H1 (cell line): ENCODE results near the gene COPS2. TPM values are rescaled to one million over a fixed set of nuclear protein-coding genes. Genes with fewer than 3 reads are reported as not detected.

Experiments used
- CTCF ChIA-PET: fragments of 300-600 bp; sonication (Branson Sonifier 250); formaldehyde crosslinking; loops from one replicate; lab custom pipeline; 2021; ENCODE audit not compliant: partially characterized antibody; lab: Charles Lee
- POLR2A ChIA-PET: fragments of 300-600 bp; sonication (Branson Sonifier 250); formaldehyde crosslinking; loops from one replicate; lab custom pipeline; 2021; ENCODE audit warnings: inconsistent platforms; ENCODE audit not compliant: partially characterized antibody; lab: Charles Lee
- DNase-seq, 2 experiments: peaks; one replicate each; pipeline versions ENCODE4 v3.0.0 to v3.0.0-alpha.2; 2010 to 2022; ENCODE audit warnings: low spot score in 2 of 2, low read depth in 1 of 2, mixed read lengths in 1 of 2
- FAIRE-seq: peaks from 2 replicates; lab custom pipeline; 2011; peaks lifted over from hg19 to GRCh38; lab: Jason Lieb, UNC
- H2AFZ ChIP-seq: 2 replicates; pipeline ENCODE4 v1.8.1; 2012; ENCODE audit warnings: low read length, inconsistent platforms
- H2AK5ac ChIP-seq: 2 replicates; pipeline ENCODE4 v1.6.1; 2013; ENCODE audit warnings: low read depth, low read length
- H2BK120ac ChIP-seq: replicated peaks from 2 replicates; pipeline ENCODE3; 2013; ENCODE audit warnings: low read depth, low read length, inconsistent platforms
- H2BK12ac ChIP-seq: 2 replicates; pipeline ENCODE4 v1.6.1; 2013; ENCODE audit warnings: low read depth, low read length
- H2BK15ac ChIP-seq: 2 replicates; pipeline ENCODE4 v1.6.1; 2013; ENCODE audit warnings: low read length
- H2BK20ac ChIP-seq: 2 replicates; pipeline ENCODE4 v1.6.1; 2013; ENCODE audit warnings: low read length
- H2BK5ac ChIP-seq: 2 replicates; pipeline ENCODE4 v1.6.1; 2013; ENCODE audit warnings: low read depth, low read length
- H3K14ac ChIP-seq: 2 replicates; pipeline ENCODE4 v1.6.1; 2013; ENCODE audit warnings: inconsistent platforms; ENCODE audit not compliant: insufficient read length
- H3K18ac ChIP-seq: 2 replicates; pipeline ENCODE4 v1.6.1; 2013; ENCODE audit warnings: low read length; ENCODE audit errors: extremely low read depth
- H3K23ac ChIP-seq: 2 replicates; pipeline ENCODE4 v1.6.1; 2013; ENCODE audit warnings: inconsistent platforms; ENCODE audit not compliant: insufficient read length
- H3K23me2 ChIP-seq: 2 replicates; pipeline ENCODE4 v1.6.1; 2013; ENCODE audit warnings: low read depth, low read length
- H3K27ac ChIP-seq: 2 replicates; pipeline ENCODE4 v1.6.1; 2011; ENCODE audit warnings: low read depth, low read length, inconsistent platforms
- H3K27me3 ChIP-seq, 4 experiments: replicated peaks in 1 of 4; 1 replicate in 1 of 4; 2 replicates in 3 of 4; pipeline versions ENCODE4 v1.6.1 to v1.8.1; 2011 to 2013; ENCODE audit warnings: low read length in 3 of 4, mild to moderate bottlenecking in 3 of 4, inconsistent platforms in 2 of 4, mixed read lengths in 2 of 4, moderate library complexity in 1 of 4; ENCODE audit not compliant: control insufficient read depth in 3 of 4, insufficient read depth in 3 of 4; ENCODE audit errors: extremely low read depth in 1 of 4
- H3K36me3 ChIP-seq, 4 experiments: 2 replicates each; pipeline versions ENCODE4 v1.6.1 to v1.8.1; 2011 to 2013; ENCODE audit warnings: mild to moderate bottlenecking in 4 of 4, low read length in 3 of 4, moderate library complexity in 2 of 4, control low read depth in 1 of 4, inconsistent platforms in 1 of 4; ENCODE audit not compliant: insufficient read depth in 4 of 4, control insufficient read depth in 2 of 4
- H3K4ac ChIP-seq: replicated peaks from 2 replicates; pipeline ENCODE3; 2013; ENCODE audit warnings: low read length, low read depth, mixed read lengths, inconsistent platforms; ENCODE audit not compliant: insufficient read length
- H3K4me1 ChIP-seq, 4 experiments: replicated peaks in 1 of 4; 1 replicate in 1 of 4; 2 replicates in 3 of 4; pipeline versions ENCODE4 v1.6.1 to v1.8.1; 2011 to 2013; ENCODE audit warnings: low read length in 3 of 4, inconsistent platforms in 2 of 4, mixed read lengths in 1 of 4; ENCODE audit not compliant: insufficient read depth in 4 of 4, control insufficient read depth in 3 of 4
- H3K4me2 ChIP-seq, 2 experiments: 2 replicates each; pipeline versions ENCODE4 v1.6.1 to v1.8.1; 2011 to 2013; ENCODE audit warnings: low read depth in 2 of 2, low read length in 2 of 2, control low read depth in 1 of 2, inconsistent platforms in 1 of 2, mild to moderate bottlenecking in 1 of 2; ENCODE audit not compliant: insufficient read depth in 1 of 2
- H3K4me3 ChIP-seq, 4 experiments: fragments of 200-600, 300-600 bp in 1 of 4; sonication (generic), shearing (Covaris generic), sonication (Bioruptor Twin) in 1 of 4; 2 replicates each; pipeline versions ENCODE4 v1.5.1 to v1.8.1; 2011 to 2016; ENCODE audit warnings: low read length in 4 of 4, low read depth in 3 of 4, control low read depth in 2 of 4, inconsistent platforms in 2 of 4, mild to moderate bottlenecking in 2 of 4, mixed read lengths in 1 of 4, moderate library complexity in 1 of 4; ENCODE audit not compliant: insufficient read depth in 2 of 4; ENCODE audit errors: extremely low read depth in 1 of 4
- H3K56ac ChIP-seq: replicated peaks from 2 replicates; pipeline ENCODE3; 2013; ENCODE audit warnings: low read depth, mild to moderate bottlenecking, mixed read lengths, low read length, inconsistent platforms; ENCODE audit not compliant: insufficient read length
- H3K79me1 ChIP-seq: 2 replicates; pipeline ENCODE4 v1.6.1; 2013; ENCODE audit warnings: low read depth, low read length, control low read depth
- H3K79me2 ChIP-seq, 2 experiments: 2 replicates each; pipeline versions ENCODE4 v1.6.1 to v1.8.1; 2012 to 2013; ENCODE audit warnings: low read length in 2 of 2, mild to moderate bottlenecking in 2 of 2, inconsistent platforms in 1 of 2; ENCODE audit not compliant: insufficient read depth in 2 of 2, control insufficient read depth in 1 of 2
- H3K9ac ChIP-seq, 4 experiments: replicated peaks in 1 of 4; 1 replicate in 1 of 4; 2 replicates in 3 of 4; pipeline versions ENCODE4 v1.6.1 to v1.8.1; 2011 to 2013; ENCODE audit warnings: low read depth in 3 of 4, low read length in 3 of 4, control low read depth in 2 of 4, mild to moderate bottlenecking in 2 of 4, moderate library complexity in 2 of 4, inconsistent platforms in 1 of 4; ENCODE audit errors: extremely low read depth in 1 of 4
- H3K9me3 ChIP-seq, 2 experiments: 2 replicates each; pipeline versions ENCODE4 v1.6.1 to v1.8.1; 2012 to 2013; ENCODE audit warnings: mild to moderate bottlenecking in 2 of 2, moderate library complexity in 2 of 2, control low read depth in 1 of 2, inconsistent platforms in 1 of 2, low read depth in 1 of 2, low read length in 1 of 2, mixed read lengths in 1 of 2; ENCODE audit not compliant: insufficient read depth in 2 of 2
- H4K20me1 ChIP-seq, 2 experiments: replicated peaks in 1 of 2; 2 replicates each; pipeline versions ENCODE3 to v1.8.1; 2011 to 2013; ENCODE audit warnings: inconsistent platforms in 2 of 2, low read length in 2 of 2, mild to moderate bottlenecking in 1 of 2; ENCODE audit not compliant: insufficient read depth in 2 of 2, control insufficient read depth in 1 of 2
- H4K5ac ChIP-seq: 2 replicates; pipeline ENCODE4 v1.6.1; 2013; ENCODE audit warnings: low read length, low read depth, mixed read lengths, inconsistent platforms; ENCODE audit not compliant: insufficient read length
- H4K8ac ChIP-seq: 2 replicates; pipeline ENCODE4 v1.8.0; 2013; ENCODE audit warnings: mild to moderate bottlenecking, moderate library complexity, low read length, inconsistent platforms; ENCODE audit not compliant: insufficient read depth; ENCODE audit errors: extremely low read depth
- H4K91ac ChIP-seq: replicated peaks from 2 replicates; pipeline ENCODE3; 2013; ENCODE audit warnings: low read length, mixed read lengths, inconsistent platforms; ENCODE audit not compliant: insufficient read length
- CEBPB ChIP-seq: IDR thresholded peaks from 2 replicates; pipeline ENCODE4 v1.6.1; 2012; ENCODE audit warnings: low read depth, low read length
- CTBP2 ChIP-seq: IDR thresholded peaks from 2 replicates; pipeline ENCODE4 v1.7.0; 2011; ENCODE audit warnings: borderline replicate concordance, mild to moderate bottlenecking, moderate library complexity, mixed read lengths, low read length; ENCODE audit not compliant: insufficient read depth, insufficient read length
- CTCF ChIP-seq, 3 experiments: IDR thresholded peaks; 1 replicate in 2 of 3; 2 replicates in 1 of 3; pipeline versions ENCODE4 v1.5.1 to v1.6.1; 2011; ENCODE audit warnings: low read length in 3 of 3, mild to moderate bottlenecking in 3 of 3, inconsistent platforms in 2 of 3, low read depth in 1 of 3, moderate library complexity in 1 of 3; ENCODE audit not compliant: insufficient read depth in 1 of 3; ENCODE audit errors: control extremely low read depth in 1 of 3
- EGR1 ChIP-seq: IDR thresholded peaks from 2 replicates; pipeline ENCODE4 v1.6.1; 2011; ENCODE audit warnings: low read depth, low read length, borderline replicate concordance
- FOSL1 ChIP-seq: IDR thresholded peaks from 2 replicates; pipeline ENCODE4 v1.6.1; 2011; ENCODE audit warnings: mild to moderate bottlenecking, low read depth, low read length, moderate library complexity; ENCODE audit not compliant: insufficient read depth
- KDM5A ChIP-seq: fragments of 200-600 bp; IDR thresholded peaks from 2 replicates; pipeline ENCODE4 v1.7.1; 2012; ENCODE audit warnings: mild to moderate bottlenecking, low read length, inconsistent platforms, mixed read lengths
- POLR2A ChIP-seq, 2 experiments: IDR thresholded peaks; 1 replicate in 1 of 2; 2 replicates in 1 of 2; pipeline ENCODE4 v1.6.1; 2011; ENCODE audit warnings: low read depth in 2 of 2, low read length in 2 of 2, mild to moderate bottlenecking in 2 of 2; ENCODE audit errors: control extremely low read depth in 1 of 2
- POLR2AphosphoS5 ChIP-seq: IDR thresholded peaks from 2 replicates; pipeline ENCODE4 v1.6.1; 2011; ENCODE audit warnings: low read depth, low read length
- RFX5 ChIP-seq: IDR thresholded peaks from 2 replicates; pipeline ENCODE4 v1.6.1; 2011; ENCODE audit warnings: low read depth, low read length, improper control_type of control experiment, borderline replicate concordance
- SIRT6 ChIP-seq: IDR thresholded peaks from one replicate; pipeline ENCODE4 v1.7.1; 2012; ENCODE audit warnings: low read length, inconsistent platforms
- SP2 ChIP-seq: IDR thresholded peaks from 2 replicates; pipeline ENCODE4 v1.6.1; 2012; ENCODE audit warnings: mild to moderate bottlenecking, low read length, inconsistent platforms
- SP4 ChIP-seq: IDR thresholded peaks from 2 replicates; pipeline ENCODE4 v1.6.1; 2012; ENCODE audit warnings: low read length, inconsistent platforms
- WGBS, 2 experiments: shearing (Covaris generic) in 1 of 2; methylation state at CpG; one replicate each; pipeline versions ENCODE4 v1.1.6 to v1.1.7; 2013 to 2015; ENCODE audit warnings: low lambda C conversion rate in 2 of 2, mixed read lengths in 2 of 2, inconsistent platforms in 1 of 2, low coverage in 1 of 2, missing lambda C conversion rate in 1 of 2; ENCODE audit not compliant: insufficient replicate concordance in 2 of 2, insufficient coverage in 1 of 2, insufficient read length in 1 of 2; ENCODE audit errors: extremely low coverage in 1 of 2, missing lambda C conversion rate in 1 of 2; 5-methylcytosine and 5-hydroxymethylcytosine counted together
- polyA plus RNA-seq, 7 experiments: library from polyadenylated mRNA; depleted of rRNA in 3 of 7; stranded (reverse) in 5 of 7; unstranded in 2 of 7; fragments of >200 nt in 5 of 7; fragments of 200-250 nt in 2 of 7; gene quantifications; 1 replicate in 5 of 7; 2 replicates in 1 of 7; 4 replicates in 1 of 7; pipeline versions ENCODE4 v1.2.1 to v1.2.3, GENCODE V29; 2011 to 2013; ENCODE audit warnings: missing spikeins in 2 of 7, mixed read lengths in 2 of 7
- total RNA-seq: library from RNA; stranded (reverse); fragmentation: NEBNext Ultra II Directional; extraction: Animal tissue kit (Norgen Biotek cat#: 25700); gene quantifications from 2 replicates; pipeline ENCODE4 v1.2.1, GENCODE V29; 2021
- TF ChIP-seq, protein P1 (sequence below): IDR thresholded peaks from 2 replicates; pipeline ENCODE4 v1.6.1; 2012; ENCODE audit warnings: inconsistent platforms

COPS2 gene
- total and polyA plus RNA-seq, 2 of the 8 experiments (the other 6 are each of a cell fraction or from before 2014, with no cell fraction given) = 17.7 to 85.1 TPM

GRCh38 chr15:49131403-49131802 lies 24.0 kb downstream of the COPS2 start:
- no peak for FAIRE-seq
- TF ChIP-seq SP4 = no peak
- no peak for TF ChIP-seq EGR1
- TF ChIP-seq SP2 = no peak
- TF ChIP-seq SIRT6 = no peak
- no peak for TF ChIP-seq CTBP2
- no peak for TF ChIP-seq RFX5
- TF ChIP-seq CTCF (IDR thresholded peaks at IDR 0.05; ENCODE audit: control extremely low read depth in 1 of 3, insufficient read depth in 1 of 3, low read depth in 1 of 3, low read length in 3 of 3) = no peak
- TF ChIP-seq, protein P1, sequence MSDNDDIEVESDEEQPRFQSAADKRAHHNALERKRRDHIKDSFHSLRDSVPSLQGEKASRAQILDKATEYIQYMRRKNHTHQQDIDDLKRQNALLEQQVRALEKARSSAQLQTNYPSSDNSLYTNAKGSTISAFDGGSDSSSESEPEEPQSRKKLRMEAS = no peak
- TF ChIP-seq POLR2A (IDR thresholded peaks at IDR 0.05; ENCODE audit: control extremely low read depth in 1 of 2, low read depth in 2 of 2, low read length in 2 of 2) = no peak
- no peak for TF ChIP-seq CEBPB
- no peak for TF ChIP-seq FOSL1
- no peak for TF ChIP-seq POLR2AphosphoS5
- no peak for TF ChIP-seq KDM5A

More at GRCh38 chr15:49131403-49131802, 24.0 kb downstream of the COPS2 start:
- no peak overlapping the region for H4K91ac ChIP-seq
- H2BK20ac ChIP-seq = no peak overlapping the region
- H3K56ac ChIP-seq = no peak overlapping the region
- H3K23ac ChIP-seq = no peak overlapping the region
- H3K9me3 ChIP-seq = no peaks in the 10 kb centered on the region
- no peak overlapping the region for H3K4me3 ChIP-seq
- no peak for DNase-seq
- no peak overlapping the region for H3K14ac ChIP-seq
- no peak overlapping the region for H3K27ac ChIP-seq
- ChIA-PET CTCF (interaction anchor here (1.0 to 2.4 kb wide), 4 partner anchors 9 to 275 kb away, joined by 3 to 8 read pairs (median 4); no protein-coding TSS in a partner anchor), POLR2A (no interaction called here)
- no peak overlapping the region for H2BK120ac ChIP-seq
- no peak overlapping the region for H2BK15ac ChIP-seq
- no peaks in the 10 kb centered on the region for H3K27me3 ChIP-seq
- H3K4me2 ChIP-seq = no peak overlapping the region
- H3K4me1 ChIP-seq = no peaks in the 10 kb centered on the region
- H2BK5ac ChIP-seq = no peak overlapping the region
- H4K8ac ChIP-seq = no peak overlapping the region
- no peaks in the 10 kb centered on the region for H3K79me2 ChIP-seq
- no peak overlapping the region for H2AK5ac ChIP-seq
- no peaks in the 10 kb centered on the region for H4K20me1 ChIP-seq
- H3K4ac ChIP-seq = no peak overlapping the region
- H2AFZ ChIP-seq = no peak overlapping the region
- H3K36me3 ChIP-seq = peaks cover 4 to 72% (median 35%) of the 10 kb centered on the region in 4 experiments; a peak in 6 of 8 replicates
- H3K79me1 ChIP-seq = no peaks in the 10 kb centered on the region
- H3K9ac ChIP-seq = no peak overlapping the region
- H3K18ac ChIP-seq = no peak overlapping the region
- WGBS, 2 experiments = 71% methylated on average over 3 of the region's 3 CpGs; no CpG with 5 or more reads in 1 of the 2 experiments
- no peak overlapping the region for H2BK12ac ChIP-seq
- H3K23me2 ChIP-seq = no peaks in the 10 kb centered on the region
- H4K5ac ChIP-seq = no peak overlapping the region
